Measurements from ENCODE around the gene PSEN1. TPM values are rescaled to one million over a fixed set of nuclear protein-coding genes. Genes with fewer than 3 reads are reported as not detected.

Gene PSEN1
- total RNA-seq, 2 experiments from 2014 or later: 31.2 to 31.6 TPM

- DNase-seq: no peak
- POLR2A ChIA-PET: no interaction called here
- Mint-ChIP-seq H3K27ac (no peak overlapping the region), H3K4me1 (peaks cover 10% of the 10 kb centered on the region), H3K9me3 (ENCODE audit: low read depth) (no peaks in the 10 kb centered on the region), H3K4me3 (no peak overlapping the region), H3K27me3 (peaks cover 14% of the 10 kb centered on the region), H3K36me3 (ENCODE audit: low read depth) (no peaks in the 10 kb centered on the region)
- intact Hi-C loops (cut with DNase I, micrococcal nuclease): no loop called here
- CTCF ChIA-PET: no interaction called here
- ATAC-seq: no peak
These were observed 113.4 kb downstream of the PSEN1 start for GRCh38 chr14:73249564-73250316.

DNA sequence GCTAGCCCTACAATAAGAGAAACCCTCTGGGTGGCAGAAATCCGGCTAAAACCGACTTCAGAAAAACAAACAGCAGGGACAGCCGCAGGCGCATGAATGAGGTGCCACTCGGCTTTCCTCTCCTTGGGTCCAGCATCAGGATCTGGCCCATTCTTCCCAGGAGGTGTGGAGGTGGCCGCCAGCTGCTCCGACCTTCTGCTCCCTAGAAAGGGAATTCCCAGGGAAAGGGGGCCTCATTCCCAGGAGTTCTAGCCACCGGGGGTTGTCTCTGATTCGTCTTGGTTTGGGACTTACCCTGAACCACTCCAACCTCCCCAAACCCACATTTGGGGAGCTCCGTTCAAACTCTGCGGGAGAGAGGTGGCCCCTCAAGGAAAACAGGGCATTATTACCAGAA lies 114.0 kb downstream of the PSEN1 start:
- no peak overlapping the region for H3K4me3 Mint-ChIP-seq
- ATAC-seq (no peak), DNase-seq (no peak)
- H3K9me3 Mint-ChIP-seq (ENCODE audit: low read depth): no peaks in the 10 kb centered on the region
- ChIA-PET CTCF (interaction anchor here (0.5 kb wide), 1 partner anchor 1044 kb away, joined by 3 read pairs; no protein-coding TSS in a partner anchor), POLR2A (no interaction called here)
- no peak overlapping the region for H3K27ac Mint-ChIP-seq
- H3K27me3 Mint-ChIP-seq: peaks cover 10% of the 10 kb centered on the region
- peaks cover 10% of the 10 kb centered on the region for H3K4me1 Mint-ChIP-seq
- no peaks in the 10 kb centered on the region for H3K36me3 Mint-ChIP-seq (ENCODE audit: low read depth)
- intact Hi-C loops (cut with DNase I, micrococcal nuclease): no loop called here

DNA sequence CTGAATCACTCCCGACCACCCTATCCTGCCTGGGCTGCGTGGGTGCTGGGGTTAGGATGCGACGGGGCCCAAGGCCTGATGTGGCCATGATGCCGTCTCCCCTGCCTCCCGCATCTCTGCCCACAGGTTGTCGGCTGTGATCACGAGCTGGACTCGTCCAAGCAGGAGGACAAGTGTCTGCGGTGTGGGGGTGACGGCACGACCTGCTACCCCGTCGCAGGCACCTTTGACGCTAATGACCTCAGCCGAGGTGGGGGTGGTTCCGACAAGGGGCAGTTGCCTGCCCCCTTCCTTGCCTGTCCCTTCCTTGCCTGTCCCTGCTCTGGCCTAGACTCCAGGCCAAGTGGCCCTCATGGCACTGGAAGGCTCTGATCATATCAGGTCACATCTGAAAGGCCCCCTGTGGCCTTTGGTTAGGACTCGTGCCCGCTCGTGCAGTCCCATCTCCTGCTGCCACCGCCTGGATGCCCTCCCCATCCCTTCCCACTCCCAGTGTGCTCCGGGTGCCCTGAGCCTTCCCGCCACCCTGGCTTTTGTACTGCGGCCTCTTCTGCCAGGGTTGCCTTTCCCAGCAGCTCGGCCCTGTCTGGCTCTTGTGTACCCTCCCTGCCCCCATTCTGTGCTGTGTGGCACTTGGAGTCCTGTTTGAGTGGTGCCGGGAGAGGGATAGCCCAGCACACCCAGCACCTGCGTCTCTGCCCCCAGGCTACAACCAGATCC lies 114.6 kb downstream of the PSEN1 start:
- intact Hi-C loops (cut with DNase I, micrococcal nuclease): no loop called here
- Mint-ChIP-seq H3K9me3 (ENCODE audit: low read depth) (no peaks in the 10 kb centered on the region), H3K36me3 (ENCODE audit: low read depth) (no peaks in the 10 kb centered on the region), H3K4me3 (no peak overlapping the region), H3K27me3 (peaks cover 10% of the 10 kb centered on the region), H3K4me1 (peaks cover 10% of the 10 kb centered on the region), H3K27ac (no peak overlapping the region)
- CTCF ChIA-PET: interaction anchor here (0.5 to 0.6 kb wide), 2 partner anchors 381 to 1043 kb away, joined by 3 read pairs; no protein-coding TSS in a partner anchor
- POLR2A ChIA-PET: no interaction called here
- ATAC-seq (no peak), DNase-seq (no peak)

DNA sequence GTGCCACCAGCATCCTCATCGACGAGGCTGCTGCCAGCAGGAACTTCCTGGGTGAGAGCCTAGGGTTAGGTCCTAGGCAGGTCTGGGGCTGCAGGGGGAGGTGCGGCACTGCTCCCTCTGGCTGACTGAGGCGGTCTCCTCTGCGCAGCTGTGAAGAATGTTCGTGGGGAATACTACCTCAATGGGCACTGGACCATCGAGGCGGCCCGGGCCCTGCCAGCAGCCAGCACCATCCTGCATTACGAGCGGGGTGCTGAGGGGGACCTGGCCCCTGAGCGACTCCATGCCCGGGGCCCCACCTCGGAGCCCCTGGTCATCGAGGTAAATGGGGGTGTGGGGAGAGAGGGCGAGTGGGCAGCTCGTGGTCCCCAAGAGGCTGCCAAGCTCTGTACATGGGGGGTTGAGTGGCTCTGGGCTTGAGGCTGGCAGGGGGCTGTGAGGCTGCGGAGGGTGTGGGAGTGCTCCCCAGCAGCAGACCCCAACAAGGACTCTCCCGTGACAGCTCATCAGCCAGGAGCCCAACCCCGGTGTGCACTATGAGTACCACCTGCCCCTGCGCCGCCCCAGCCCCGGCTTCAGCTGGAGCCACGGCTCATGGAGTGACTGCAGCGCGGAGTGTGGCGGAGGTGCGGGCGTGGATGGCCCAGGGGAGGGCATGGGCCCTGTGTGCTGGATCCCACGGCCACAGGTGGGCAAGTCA lies 115.4 kb downstream of the PSEN1 start:
- CTCF ChIA-PET: no interaction called here
- Mint-ChIP-seq H3K36me3 (ENCODE audit: low read depth) (no peaks in the 10 kb centered on the region), H3K27ac (no peak overlapping the region), H3K4me1 (peaks cover 7% of the 10 kb centered on the region), H3K9me3 (ENCODE audit: low read depth) (no peaks in the 10 kb centered on the region), H3K4me3 (no peak overlapping the region), H3K27me3 (peaks cover 7% of the 10 kb centered on the region)
- ATAC-seq: no peak
- DNase-seq: no peak
- POLR2A ChIA-PET: interaction anchor here (0.7 kb wide), 1 partner anchor 1495 kb away, joined by 3 read pairs; no protein-coding TSS in a partner anchor
- intact Hi-C loops (cut with DNase I, micrococcal nuclease): no loop called here

- Mint-ChIP-seq H3K9me3 (ENCODE audit: low read depth) (no peaks in the 10 kb centered on the region), H3K36me3 (ENCODE audit: low read depth) (no peaks in the 10 kb centered on the region), H3K27me3 (no peaks in the 10 kb centered on the region), H3K4me3 (no peak overlapping the region), H3K4me1 (peaks cover 4% of the 10 kb centered on the region), H3K27ac (no peak overlapping the region)
- intact Hi-C loops (cut with DNase I, micrococcal nuclease): no loop called here
- ChIA-PET CTCF (no interaction called here), POLR2A (no interaction called here)
- ATAC-seq (no peak), DNase-seq (no peak)
These were observed 116.4 kb downstream of the PSEN1 start for GRCh38 chr14:73252491-73253322.

DNA sequence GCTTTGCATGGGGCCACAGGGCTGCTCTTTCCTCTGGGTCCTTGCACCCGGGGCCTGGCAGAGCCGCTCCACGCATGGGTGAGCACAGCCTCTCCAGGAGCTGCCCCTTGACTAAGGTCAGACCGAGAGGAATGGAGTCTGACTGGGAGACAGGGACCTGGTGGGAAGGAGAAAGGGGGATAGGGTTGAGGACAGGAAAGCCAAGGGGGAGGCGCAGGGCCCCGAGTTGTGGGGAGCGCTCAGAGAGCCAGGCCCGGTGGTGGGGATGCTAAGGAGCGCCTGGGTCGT lies 117.0 kb downstream of the PSEN1 start:
- H3K36me3 Mint-ChIP-seq (ENCODE audit: low read depth): no peaks in the 10 kb centered on the region
- POLR2A ChIA-PET: no interaction called here
- H3K9me3 Mint-ChIP-seq (ENCODE audit: low read depth): no peaks in the 10 kb centered on the region
- ATAC-seq (no peak), DNase-seq (no peak)
- CTCF ChIA-PET: no interaction called here
- H3K27me3 Mint-ChIP-seq: no peaks in the 10 kb centered on the region
- no peak overlapping the region for H3K27ac Mint-ChIP-seq
- intact Hi-C loops (cut with DNase I, micrococcal nuclease): no loop called here
- H3K4me3 Mint-ChIP-seq: no peak overlapping the region
- peaks cover 3% of the 10 kb centered on the region for H3K4me1 Mint-ChIP-seq

DNA sequence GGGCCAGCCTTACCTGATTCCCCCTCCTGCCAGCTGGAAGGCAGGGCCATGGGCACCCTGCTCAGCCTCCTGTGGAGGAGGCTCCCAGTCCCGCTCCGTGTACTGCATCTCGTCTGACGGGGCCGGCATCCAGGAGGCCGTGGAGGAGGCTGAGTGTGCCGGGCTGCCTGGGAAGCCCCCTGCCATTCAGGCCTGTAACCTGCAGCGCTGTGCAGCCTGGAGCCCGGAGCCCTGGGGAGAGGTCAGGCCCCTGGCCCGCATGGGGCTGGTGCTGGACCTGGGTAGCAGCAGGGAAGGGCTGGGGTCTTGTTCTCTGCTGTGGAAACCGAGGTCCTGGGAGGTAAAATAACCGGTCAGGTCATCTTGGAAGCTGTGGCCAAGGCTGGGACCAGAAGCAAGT lies 117.4 kb downstream of the PSEN1 start:
- CTCF ChIA-PET: no interaction called here
- Mint-ChIP-seq H3K27ac (no peak overlapping the region), H3K4me1 (peaks cover 3% of the 10 kb centered on the region), H3K36me3 (ENCODE audit: low read depth) (no peaks in the 10 kb centered on the region), H3K27me3 (no peaks in the 10 kb centered on the region), H3K4me3 (no peak overlapping the region), H3K9me3 (ENCODE audit: low read depth) (no peaks in the 10 kb centered on the region)
- ATAC-seq: no peak
- POLR2A ChIA-PET: interaction anchor here (0.6 kb wide), 1 partner anchor 9 kb away, joined by 3 read pairs; no protein-coding TSS in a partner anchor
- intact Hi-C loops (cut with DNase I, micrococcal nuclease): no loop called here
- no peak for DNase-seq

DNA sequence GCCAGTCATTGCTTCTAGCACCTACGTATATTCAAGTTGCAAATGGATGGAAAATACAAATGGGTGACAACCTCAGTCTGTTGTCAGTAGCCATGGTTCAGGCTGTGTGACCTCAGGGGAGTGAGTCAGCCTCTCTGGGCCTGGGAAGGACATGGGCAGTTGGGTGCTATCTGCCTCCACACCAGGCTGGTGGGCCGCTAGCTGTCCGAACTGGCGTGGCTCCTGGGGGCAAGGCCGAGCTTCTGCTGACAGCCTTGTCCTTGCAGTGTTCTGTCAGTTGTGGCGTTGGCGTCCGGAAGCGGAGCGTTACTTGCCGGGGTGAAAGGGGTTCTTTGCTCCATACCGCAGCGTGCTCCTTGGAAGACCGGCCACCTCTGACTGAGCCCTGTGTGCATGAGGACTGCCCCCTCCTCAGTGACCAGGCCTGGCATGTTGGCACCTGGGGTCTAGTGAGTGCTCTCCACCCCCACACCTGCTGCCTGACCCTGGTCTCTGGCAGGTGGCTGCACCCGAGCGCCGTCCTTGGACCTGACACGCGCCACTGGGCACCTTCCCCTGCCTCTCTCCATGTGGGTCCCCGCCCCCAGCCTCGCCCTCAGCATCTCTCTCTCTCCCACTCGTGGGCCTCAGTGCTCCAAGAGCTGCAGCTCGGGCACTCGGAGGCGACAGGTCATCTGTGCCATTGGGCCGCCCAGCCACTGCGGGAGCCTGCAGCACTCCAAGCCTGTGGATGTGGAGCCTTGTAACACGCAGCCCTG lies 118.1 kb downstream of the PSEN1 start:
- no peak for ATAC-seq
- ChIA-PET POLR2A (interaction anchor here (0.6 kb wide), 1 partner anchor 10 kb away, joined by 3 read pairs; no protein-coding TSS in a partner anchor), CTCF (no interaction called here)
- intact Hi-C loops (cut with DNase I, micrococcal nuclease): no loop called here
- no peak for DNase-seq
- H3K4me1 Mint-ChIP-seq: peaks cover 3% of the 10 kb centered on the region
- H3K4me3 Mint-ChIP-seq: no peak overlapping the region
- no peak overlapping the region for H3K27ac Mint-ChIP-seq
- no peaks in the 10 kb centered on the region for H3K9me3 Mint-ChIP-seq (ENCODE audit: low read depth)
- no peaks in the 10 kb centered on the region for H3K36me3 Mint-ChIP-seq (ENCODE audit: low read depth)
- H3K27me3 Mint-ChIP-seq: no peaks in the 10 kb centered on the region

DNA sequence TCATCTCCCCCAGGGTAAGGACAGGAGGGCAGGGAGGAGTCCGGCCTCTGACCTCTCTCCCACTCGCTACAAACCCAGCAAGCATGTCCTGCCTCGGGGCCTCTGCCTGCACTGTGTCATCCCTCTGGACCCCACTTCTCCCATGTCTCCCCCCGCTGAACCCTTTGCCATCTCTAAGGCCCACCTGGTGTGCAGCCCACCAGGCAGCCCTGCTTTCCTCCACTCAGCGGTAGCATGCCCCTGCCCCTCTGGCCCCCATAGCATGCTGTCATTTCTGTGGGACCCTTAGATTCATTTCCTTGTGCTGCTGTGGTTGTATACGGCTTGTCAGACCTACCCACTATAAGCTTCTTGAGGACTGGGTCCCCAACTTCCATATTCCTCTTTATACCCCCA lies 118.7 kb downstream of the PSEN1 start:
- no peak for ATAC-seq
- Mint-ChIP-seq H3K27ac (no peak overlapping the region), H3K27me3 (no peaks in the 10 kb centered on the region), H3K4me3 (no peak overlapping the region), H3K4me1 (peaks cover 3% of the 10 kb centered on the region), H3K36me3 (ENCODE audit: low read depth) (no peaks in the 10 kb centered on the region), H3K9me3 (ENCODE audit: low read depth) (no peaks in the 10 kb centered on the region)
- no peak for DNase-seq
- ChIA-PET POLR2A (no interaction called here), CTCF (no interaction called here)
- intact Hi-C loops (cut with DNase I, micrococcal nuclease): no loop called here

- ATAC-seq: no peak
- Mint-ChIP-seq H3K4me1 (peaks cover 3% of the 10 kb centered on the region), H3K36me3 (ENCODE audit: low read depth) (no peaks in the 10 kb centered on the region), H3K27ac (no peak overlapping the region), H3K9me3 (ENCODE audit: low read depth) (no peaks in the 10 kb centered on the region), H3K4me3 (no peak overlapping the region), H3K27me3 (no peaks in the 10 kb centered on the region)
- ChIA-PET POLR2A (no interaction called here), CTCF (no interaction called here)
- no peak for DNase-seq
- intact Hi-C loops (cut with DNase I, micrococcal nuclease): no loop called here
These were observed 119.5 kb downstream of the PSEN1 start for GRCh38 chr14:73255693-73256225.

GRCh38 chr14:73258076-73258475 lies 121.8 kb downstream of the PSEN1 start:
- POLR2A ChIA-PET: no interaction called here
- peak; percentile 47 for ATAC-seq
- no peak overlapping the region for H3K27ac Mint-ChIP-seq
- intact Hi-C loops (cut with DNase I, micrococcal nuclease): no loop called here
- no peaks in the 10 kb centered on the region for H3K27me3 Mint-ChIP-seq
- no peaks in the 10 kb centered on the region for H3K9me3 Mint-ChIP-seq (ENCODE audit: low read depth)
- H3K4me1 Mint-ChIP-seq: peaks cover 3% of the 10 kb centered on the region
- DNase-seq: no peak
- H3K36me3 Mint-ChIP-seq (ENCODE audit: low read depth): no peaks in the 10 kb centered on the region
- no peak overlapping the region for H3K4me3 Mint-ChIP-seq
- CTCF ChIA-PET: no interaction called here
